ENCODE measurements around the gene ITGA1.

GRCh38 chr5:52885614-52886013 is 97.9 kb downstream of the ITGA1 start:
- no peak for TF ChIP-seq CTCF (IDR thresholded peaks at IDR 0.05)
- TF ChIP-seq POLR2A (IDR thresholded peaks at IDR 0.05) = no peak
- no peak for TF ChIP-seq POLR2AphosphoS5 (IDR thresholded peaks at IDR 0.05)
- no peak for TF ChIP-seq EP300 (IDR thresholded peaks at IDR 0.05)
